Neural crest cell (in vitro differentiated cells): ENCODE measurements around the gene RBFOX1. TPM values are rescaled to one million over a fixed set of nuclear protein-coding genes. Genes with fewer than 3 reads are reported as not detected.

Experiments
- DNase-seq: peaks from one replicate; pipeline ENCODE4 v3.0.0; 2021; ENCODE audit warnings: low read depth, mixed read lengths, low spot score
- H3K27ac Mint-ChIP-seq: one replicate; pipeline ENCODE4 v1.8.0; 2021; ENCODE audit warnings: mild to moderate bottlenecking, mixed read lengths; ENCODE audit not compliant: unreplicated experiment
- H3K27me3 Mint-ChIP-seq: 2 replicates; pipeline ENCODE4 v1.8.0; 2021; ENCODE audit warnings: low read depth, mild to moderate bottlenecking, mixed read lengths
- H3K36me3 Mint-ChIP-seq: 2 replicates; pipeline ENCODE4 v1.8.0; 2021; ENCODE audit warnings: low read depth, mild to moderate bottlenecking, mixed read lengths
- H3K4me1 Mint-ChIP-seq: 2 replicates; pipeline ENCODE4 v1.8.0; 2021; ENCODE audit warnings: mixed read lengths
- H3K4me3 Mint-ChIP-seq: one replicate; pipeline ENCODE4 v1.8.0; 2021; ENCODE audit warnings: mild to moderate bottlenecking, mixed read lengths
- H3K9me3 Mint-ChIP-seq: 2 replicates; pipeline ENCODE4 v1.8.0; 2021; ENCODE audit warnings: mixed read lengths
- total RNA-seq: library from RNA; stranded (reverse); gene quantifications from 2 replicates; pipeline ENCODE4 v1.2.1, GENCODE V29; 2021
- TF ChIP-seq, protein P1 (sequence below): fragments of 200-600 bp; sonication (generic); conservative IDR thresholded peaks from 2 replicates; pipeline ENCODE4 v1.5.0; 2021; ENCODE audit warnings: antibody characterized with exemption, mild to moderate bottlenecking

Gene RBFOX1
- total RNA-seq, 1 donor from 2014 or later: 1.4 TPM

DNA sequence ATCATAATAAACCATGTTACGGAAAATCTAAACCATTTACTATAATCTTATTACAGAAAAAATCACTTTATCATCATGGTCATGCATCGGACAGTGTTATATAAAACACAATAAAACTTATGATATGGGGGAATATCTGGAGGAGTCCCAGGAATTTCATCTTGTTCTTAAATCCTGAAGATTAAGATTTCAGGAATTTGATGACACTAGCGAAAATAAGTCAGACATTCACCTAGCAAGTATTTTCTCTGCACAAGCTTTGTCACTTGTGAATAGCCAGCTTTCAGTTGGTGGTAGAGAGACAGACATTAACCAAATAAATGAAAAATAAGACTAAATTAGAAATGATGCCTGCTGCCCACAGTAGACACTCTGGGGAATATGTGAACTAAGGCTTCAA lies 410.0 kb downstream of the RBFOX1 start:
- H3K36me3 Mint-ChIP-seq: no peaks in the 10 kb centered on the region
- no peaks in the 10 kb centered on the region for H3K4me1 Mint-ChIP-seq
- peaks cover 16% of the 10 kb centered on the region for H3K27me3 Mint-ChIP-seq
- no peak overlapping the region for H3K4me3 Mint-ChIP-seq
- TF ChIP-seq, protein P1, sequence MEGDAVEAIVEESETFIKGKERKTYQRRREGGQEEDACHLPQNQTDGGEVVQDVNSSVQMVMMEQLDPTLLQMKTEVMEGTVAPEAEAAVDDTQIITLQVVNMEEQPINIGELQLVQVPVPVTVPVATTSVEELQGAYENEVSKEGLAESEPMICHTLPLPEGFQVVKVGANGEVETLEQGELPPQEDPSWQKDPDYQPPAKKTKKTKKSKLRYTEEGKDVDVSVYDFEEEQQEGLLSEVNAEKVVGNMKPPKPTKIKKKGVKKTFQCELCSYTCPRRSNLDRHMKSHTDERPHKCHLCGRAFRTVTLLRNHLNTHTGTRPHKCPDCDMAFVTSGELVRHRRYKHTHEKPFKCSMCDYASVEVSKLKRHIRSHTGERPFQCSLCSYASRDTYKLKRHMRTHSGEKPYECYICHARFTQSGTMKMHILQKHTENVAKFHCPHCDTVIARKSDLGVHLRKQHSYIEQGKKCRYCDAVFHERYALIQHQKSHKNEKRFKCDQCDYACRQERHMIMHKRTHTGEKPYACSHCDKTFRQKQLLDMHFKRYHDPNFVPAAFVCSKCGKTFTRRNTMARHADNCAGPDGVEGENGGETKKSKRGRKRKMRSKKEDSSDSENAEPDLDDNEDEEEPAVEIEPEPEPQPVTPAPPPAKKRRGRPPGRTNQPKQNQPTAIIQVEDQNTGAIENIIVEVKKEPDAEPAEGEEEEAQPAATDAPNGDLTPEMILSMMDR: no peak
- DNase-seq: no peak
- no peak overlapping the region for H3K27ac Mint-ChIP-seq
- H3K9me3 Mint-ChIP-seq: peaks cover 8% of the 10 kb centered on the region

DNA sequence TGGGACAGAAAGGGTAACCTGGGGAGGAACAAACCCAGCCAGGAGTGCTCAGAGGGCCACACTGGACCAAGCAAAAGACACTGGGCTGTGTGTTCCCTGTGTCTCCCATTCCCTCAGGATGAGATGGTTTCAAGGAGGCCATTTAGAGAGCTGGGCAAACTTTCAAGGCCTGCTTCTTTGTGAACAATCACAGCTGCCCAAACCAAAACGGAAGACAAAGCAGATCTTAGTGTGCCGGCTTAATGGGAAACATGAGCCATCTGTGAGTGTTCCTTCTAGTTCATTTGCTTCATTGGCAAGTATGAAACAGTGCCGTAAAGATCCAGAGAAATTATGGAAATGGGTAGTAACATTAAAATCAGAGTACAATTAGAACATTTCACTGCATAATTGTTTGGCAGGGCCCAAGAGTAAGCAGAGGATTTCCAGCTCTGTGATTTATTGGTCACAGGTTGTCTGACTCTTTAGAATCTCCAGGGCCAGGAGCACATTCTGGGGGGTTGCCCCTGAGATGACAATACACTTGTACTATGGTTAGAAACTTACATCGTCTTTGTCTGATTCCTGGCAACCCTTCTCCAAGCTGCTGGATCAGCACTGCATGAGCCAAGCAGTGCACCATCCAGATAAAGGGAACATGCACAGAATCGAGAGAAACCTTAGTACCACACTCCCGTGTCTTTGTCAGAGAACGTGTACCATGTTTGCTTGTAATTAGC lies 412.1 kb downstream of the RBFOX1 start:
- no peaks in the 10 kb centered on the region for H3K36me3 Mint-ChIP-seq
- H3K4me3 Mint-ChIP-seq: no peak overlapping the region
- no peaks in the 10 kb centered on the region for H3K4me1 Mint-ChIP-seq
- peaks cover 20% of the 10 kb centered on the region for H3K27me3 Mint-ChIP-seq
- DNase-seq: no peak
- no peaks in the 10 kb centered on the region for H3K9me3 Mint-ChIP-seq
- TF ChIP-seq, protein P1: no peak
- H3K27ac Mint-ChIP-seq: peak overlapping the region; percentile 62

DNA sequence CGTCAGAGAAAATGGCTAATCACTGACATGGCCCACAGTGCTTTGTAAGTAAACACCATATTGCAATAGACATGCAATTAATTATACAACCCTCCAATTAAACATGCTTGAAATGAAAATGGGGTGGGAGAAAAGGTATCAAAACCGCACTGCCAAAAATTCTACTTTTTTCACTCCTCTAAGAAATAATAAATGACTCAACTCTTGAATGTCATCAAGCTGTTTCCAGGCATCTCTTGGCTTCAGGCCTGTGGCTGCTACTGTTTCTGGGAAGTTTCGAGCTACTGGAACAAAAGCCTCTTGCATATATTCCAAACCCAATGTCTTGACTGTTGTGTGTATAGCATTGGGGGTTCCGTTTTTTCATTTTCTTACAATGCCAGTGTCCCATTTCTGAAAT lies 412.6 kb downstream of the RBFOX1 start:
- H3K9me3 Mint-ChIP-seq: no peaks in the 10 kb centered on the region
- no peaks in the 10 kb centered on the region for H3K4me1 Mint-ChIP-seq
- peaks cover 20% of the 10 kb centered on the region for H3K27me3 Mint-ChIP-seq
- no peak overlapping the region for H3K4me3 Mint-ChIP-seq
- DNase-seq: no peak
- TF ChIP-seq, protein P1: no peak
- no peaks in the 10 kb centered on the region for H3K36me3 Mint-ChIP-seq
- H3K27ac Mint-ChIP-seq: no peak overlapping the region

DNA sequence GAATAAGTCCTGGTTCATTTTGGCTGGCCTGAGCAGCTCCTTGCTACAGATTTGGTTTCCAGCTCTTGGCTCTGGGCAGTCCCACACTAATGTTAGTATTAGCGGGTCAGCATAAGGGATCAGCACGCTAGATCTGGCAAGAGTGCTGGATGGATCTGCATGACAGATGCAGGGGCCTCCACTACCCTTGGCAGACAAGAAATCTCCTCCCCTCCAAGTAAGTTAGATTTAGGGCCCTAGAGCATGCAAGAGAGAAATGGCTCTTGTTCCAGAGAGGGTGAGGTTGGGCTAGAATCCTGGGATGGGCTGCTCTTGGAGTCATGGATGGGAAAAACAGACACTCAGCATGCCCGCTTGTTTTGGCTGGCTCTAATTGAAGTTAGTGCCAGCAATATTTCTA lies 414.3 kb downstream of the RBFOX1 start:
- Mint-ChIP-seq H3K9me3 (no peaks in the 10 kb centered on the region), H3K27ac (no peak overlapping the region), H3K4me1 (no peaks in the 10 kb centered on the region), H3K36me3 (no peaks in the 10 kb centered on the region), H3K4me3 (no peak overlapping the region), H3K27me3 (peaks cover 23% of the 10 kb centered on the region)
- no peak for DNase-seq
- TF ChIP-seq, protein P1: no peak

DNA sequence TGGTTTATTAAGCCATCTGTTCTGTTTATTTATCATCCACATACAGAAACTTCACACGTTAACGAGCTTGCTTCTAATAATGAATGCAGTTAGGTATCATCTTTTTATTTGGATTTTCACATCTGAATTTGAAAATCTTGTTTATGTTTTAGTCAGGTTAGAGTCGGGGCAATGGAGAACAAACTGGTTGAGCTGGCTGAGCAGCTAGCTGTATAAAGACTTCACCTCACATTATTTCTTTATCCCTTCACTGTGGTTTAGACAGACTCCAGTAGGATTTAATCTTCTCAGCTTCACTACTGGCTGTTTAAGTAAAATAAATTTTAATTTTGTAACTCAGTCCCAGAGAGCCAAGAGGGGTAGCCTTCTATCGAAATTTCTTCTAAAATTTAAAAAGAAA lies 415.9 kb downstream of the RBFOX1 start:
- H3K36me3 Mint-ChIP-seq: no peaks in the 10 kb centered on the region
- no peaks in the 10 kb centered on the region for H3K9me3 Mint-ChIP-seq
- H3K27me3 Mint-ChIP-seq: peaks cover 24% of the 10 kb centered on the region
- H3K27ac Mint-ChIP-seq: no peak overlapping the region
- TF ChIP-seq, protein P1: no peak
- H3K4me1 Mint-ChIP-seq: no peaks in the 10 kb centered on the region
- no peak overlapping the region for H3K4me3 Mint-ChIP-seq
- no peak for DNase-seq
